HepG2 (cell line): Measurements from ENCODE around the gene ZNF20. TPM values are rescaled to one million over a fixed set of nuclear protein-coding genes. Genes with fewer than 3 reads are reported as not detected.
"Not testable (repeated sequence)": the region's sequence is repeated elsewhere in the genome, so short reads cannot be mapped to it uniquely, and the experiment has no call there.

Experiments used
- ATAC-seq: fragments of 200-7000 bp; cut with Tn5 transposase; 3 replicates; pipeline ENCODE4 v1.9.1; 2020; ENCODE audit warnings: mild to moderate bottlenecking, moderate library complexity
- BruUV-seq: library from RNA; stranded (reverse); fragments of 400-500 nt; replicated peaks from 2 replicates; lab custom pipeline; 2021; lab: Mats Ljungman, UMichigan
- CTCF ChIA-PET: fragments of 300-600 bp; formaldehyde crosslinking; extraction: SDS; loops from one replicate; lab custom pipeline; 2021; ENCODE audit warnings: low total read pairs, inconsistent platforms, low intra/inter-chr PET ratio; lab: Yijun Ruan, JAX
- POLR2A ChIA-PET: fragments of 350-600 bp; sonication (Branson Sonifier 250); formaldehyde crosslinking; loops from one replicate; lab custom pipeline; 2020; ENCODE audit warnings: antibody characterized with exemption, inconsistent platforms; lab: Yijun Ruan, JAX
- DNase-seq: peaks from one replicate; pipeline ENCODE4 v3.0.0-alpha.2; 2015; ENCODE audit warnings: low spot score
- FAIRE-seq: peaks from 3 replicates; lab custom pipeline; 2011; peaks lifted over from hg19 to GRCh38; lab: Jason Lieb, UNC
- H2AFZ ChIP-seq: one replicate; pipeline ENCODE4 v1.6.1; 2011; ENCODE audit warnings: low read length, inconsistent platforms
- H3K27ac ChIP-seq: fragments of 300-600 bp; 3 replicates; pipeline ENCODE4 v1.8.0; 2011; ENCODE audit warnings: mixed run types, mild to moderate bottlenecking, mixed read lengths, low read length, inconsistent platforms; ENCODE audit not compliant: insufficient read depth; ENCODE audit errors: extremely low read length
- H3K27me3 ChIP-seq, 2 experiments: fragments of 200-600 bp in 1 of 2; 2 replicates in 1 of 2; 3 replicates in 1 of 2; pipeline versions ENCODE4 v1.6.0 to v1.8.0; 2011; ENCODE audit warnings: low read length in 2 of 2, mild to moderate bottlenecking in 2 of 2, moderate library complexity in 2 of 2, inconsistent platforms in 1 of 2; ENCODE audit not compliant: insufficient read depth in 2 of 2, control insufficient read depth in 1 of 2
- H3K36me3 ChIP-seq, 2 experiments: fragments of 200-600 bp in 1 of 2; replicated peaks in 1 of 2; 2 replicates in 1 of 2; 3 replicates in 1 of 2; pipeline versions ENCODE4 v1.5.1 to v1.8.0; 2011; ENCODE audit warnings: low read length in 2 of 2, inconsistent platforms in 1 of 2; ENCODE audit not compliant: insufficient read depth in 2 of 2, control insufficient read depth in 1 of 2
- H3K4me1 ChIP-seq: 2 replicates; pipeline ENCODE4 v1.5.1; 2012; ENCODE audit warnings: low read length, inconsistent platforms; ENCODE audit not compliant: insufficient read depth
- H3K4me2 ChIP-seq: 2 replicates; pipeline ENCODE4 v1.6.0; 2011; ENCODE audit warnings: low read depth, low read length, inconsistent platforms
- H3K4me3 ChIP-seq, 3 experiments: fragments of 200-600 bp in 1 of 3; sonication (generic), shearing (Covaris generic) in 1 of 3; replicated peaks in 1 of 3; 2 replicates each; pipeline ENCODE4 v1.5.1; 2011 to 2016; ENCODE audit warnings: low read length in 3 of 3, inconsistent platforms in 2 of 3, low read depth in 2 of 3, mild to moderate bottlenecking in 2 of 3, control low read depth in 1 of 3, mixed read lengths in 1 of 3; ENCODE audit not compliant: insufficient read depth in 1 of 3
- H3K79me2 ChIP-seq: one replicate; pipeline ENCODE4 v1.6.1; 2011; ENCODE audit warnings: low read length, inconsistent platforms; ENCODE audit not compliant: insufficient read depth
- H3K9ac ChIP-seq: 2 replicates; pipeline ENCODE4 v1.6.0; 2011; ENCODE audit warnings: mild to moderate bottlenecking, low read depth, low read length, inconsistent platforms; ENCODE audit not compliant: insufficient read depth
- H3K9me3 ChIP-seq: 2 replicates; pipeline ENCODE4 v1.5.1; 2012; ENCODE audit warnings: mild to moderate bottlenecking, low read length
- H4K20me1 ChIP-seq: 2 replicates; pipeline ENCODE4 v1.6.0; 2011; ENCODE audit warnings: inconsistent platforms, mild to moderate bottlenecking, low read length, moderate library complexity; ENCODE audit not compliant: insufficient read depth
- ATF4 ChIP-seq, 2 experiments: fragments of 450-650 bp in 1 of 2; sonication (generic) in 1 of 2; formaldehyde crosslinking; IDR thresholded peaks; 2 replicates each; pipeline versions ENCODE4 v1.5.0 to v1.8.0; 2020 to 2022; ENCODE audit warnings: mild to moderate bottlenecking in 1 of 2, missing genetic modification reagents in 1 of 2
- WGBS: methylation state at CpG from one replicate; pipeline ENCODE4 v1.1.6; 2017; ENCODE audit warnings: low lambda C conversion rate; 5-methylcytosine and 5-hydroxymethylcytosine counted together
- in situ Hi-C: cut with HindIII; loops from 2 replicates; pipeline ENCODE4 v1.10.0; 2017; ENCODE audit warnings: low pct_unique_long_range_greater_than_20kb; ENCODE audit not compliant: extremely low pct_ligation_motif_present
- intact Hi-C: fragments of 100-400 bp; cut with micrococcal nuclease; formaldehyde crosslinking; loops from one replicate; pipeline ENCODE4 v1.10.0; 2022; ENCODE audit not compliant: unreplicated experiment
- polyA plus RNA-seq, 8 experiments: library from polyadenylated mRNA; depleted of rRNA in 3 of 8; stranded (reverse) in 7 of 8; unstranded in 1 of 8; fragments of >200 nt; fragmentation: Illumina TruSeq in 4 of 8; extraction: Trizol in 4 of 8; gene quantifications; 2 replicates each; pipeline versions ENCODE4 v1.2.1 to v1.2.3, GENCODE V29; 2011 to 2016; ENCODE audit warnings: low read depth in 4 of 8, missing spikeins in 1 of 8, mixed read lengths in 1 of 8; ENCODE audit not compliant: insufficient read depth in 1 of 8
- small RNA-seq, 3 experiments: library from RNA; depleted of rRNA; stranded (forward); fragments of <200 nt; gene quantifications; one replicate each; pipeline ENCODE3, GENCODE V24; 2012; ENCODE audit warnings: low read depth in 2 of 3, low replicate concordance in 1 of 3; ENCODE audit not compliant: insufficient read length in 3 of 3, insufficient read depth in 2 of 3
- total RNA-seq, 5 experiments: library from RNA; depleted of rRNA; stranded (reverse); fragments of >200 nt; fragmentation: Illumina TruSeq; extraction: Trizol; gene quantifications; 2 replicates each; pipeline ENCODE4 v1.2.3, GENCODE V29; 2016; ENCODE audit warnings: low read depth in 1 of 5

ZNF20 gene
- total and polyA plus RNA-seq, 2 of the 13 experiments (the other 11 are each of a cell fraction or from before 2014, with no cell fraction given): 1.6 to 8.0 TPM

GRCh38 chr19:12083336-12083735 lies 56.8 kb downstream of the ZNF20 start:
- intact Hi-C loops, H3K4me1 ChIP-seq, DNase-seq, H3K4me3 ChIP-seq, H3K79me2 ChIP-seq, in situ Hi-C loops, POLR2A ChIA-PET, H3K27ac ChIP-seq, H3K4me2 ChIP-seq, CTCF ChIA-PET, H4K20me1 ChIP-seq, BruUV-seq, H3K9ac ChIP-seq, H3K9me3 ChIP-seq, FAIRE-seq, H2AFZ ChIP-seq, ATAC-seq, H3K36me3 ChIP-seq, H3K27me3 ChIP-seq: not testable (repeated sequence)
- TF ChIP-seq ATF4 (CRISPR knock-in tag; IDR thresholded peaks at IDR 0.05): peak in 1 of 2 experiments; percentile 65; a peak in 2 of 4 replicates
- WGBS: 26% methylated on average over 6 of the region's 6 CpGs

Small RNA genes lying within 50 kb of the gene (small RNA-seq; reads per million reads assigned to genes)
- gene RF00019 (0 reads per million in 3 experiments), gene RNA5SP467 (0 reads per million in 3 experiments)

Other genes starting within 250 kb of the ZNF20 start
- 12.8 and 16.5 TPM in 2 replicates for gene ZNF700, start 215.2 kb downstream of the ZNF20 start, total RNA-seq (2016; rRNA removed; fragmentation: Illumina TruSeq; extraction: Trizol)
- 4.5 and 6.0 TPM in 2 replicates for gene ZNF700, start 215.2 kb downstream of the ZNF20 start, polyA plus RNA-seq (2011; rRNA removed)
- 0.42 and 0.49 TPM in 2 replicates for gene ZNF763, start 175.3 kb downstream of the ZNF20 start, total RNA-seq (2016; rRNA removed; fragmentation: Illumina TruSeq; extraction: Trizol)
- gene ZNF763, start 175.3 kb downstream of the ZNF20 start, polyA plus RNA-seq (2011; rRNA removed): 0.08 and 0.16 TPM in 2 replicates
- gene ZNF433, start 104.7 kb downstream of the ZNF20 start, total RNA-seq (2016; rRNA removed; fragmentation: Illumina TruSeq; extraction: Trizol): 4.9 and 5.8 TPM in 2 replicates
- gene ZNF433, start 104.7 kb downstream of the ZNF20 start, polyA plus RNA-seq (2011; rRNA removed): 1.4 and 1.8 TPM in 2 replicates
- 5.2 and 6.4 TPM in 2 replicates for gene ZNF878, start 87.4 kb downstream of the ZNF20 start, total RNA-seq (2016; rRNA removed; fragmentation: Illumina TruSeq; extraction: Trizol)
- gene ZNF878, start 87.4 kb downstream of the ZNF20 start, polyA plus RNA-seq (2011; rRNA removed): 0.46 and 0.52 TPM in 2 replicates
- gene ZNF844, start 75.6 kb downstream of the ZNF20 start, total RNA-seq (2016; rRNA removed; fragmentation: Illumina TruSeq; extraction: Trizol): 3.2 and 6.0 TPM in 2 replicates
- 0.90 and 1.0 TPM in 2 replicates for gene ZNF844, start 75.6 kb downstream of the ZNF20 start, polyA plus RNA-seq (2011; rRNA removed)
- 12.2 and 17.7 TPM in 2 replicates for gene ZNF625, start 16.4 kb upstream of the ZNF20 start, total RNA-seq (2016; rRNA removed; fragmentation: Illumina TruSeq; extraction: Trizol)
- 1.7 and 1.8 TPM in 2 replicates for gene ZNF625, start 16.4 kb upstream of the ZNF20 start, polyA plus RNA-seq (2011; rRNA removed)
- gene ZNF136, start 22.7 kb upstream of the ZNF20 start, total RNA-seq (2016; rRNA removed; fragmentation: Illumina TruSeq; extraction: Trizol): 10.2 and 16.6 TPM in 2 replicates
- gene ZNF136, start 22.7 kb upstream of the ZNF20 start, polyA plus RNA-seq (2011; rRNA removed): 1.8 and 2.5 TPM in 2 replicates
- 15.7 and 16.6 TPM in 2 replicates for gene ZNF44, start 154.5 kb upstream of the ZNF20 start, total RNA-seq (2016; rRNA removed; fragmentation: Illumina TruSeq; extraction: Trizol)
- gene ZNF44, start 154.5 kb upstream of the ZNF20 start, polyA plus RNA-seq (2011; rRNA removed): 6.6 and 6.9 TPM in 2 replicates
- gene ZNF563, start 193.3 kb upstream of the ZNF20 start, total RNA-seq (2016; rRNA removed; fragmentation: Illumina TruSeq; extraction: Trizol): 19.5 and 26.3 TPM in 2 replicates
- gene ZNF563, start 193.3 kb upstream of the ZNF20 start, polyA plus RNA-seq (2011; rRNA removed): 7.1 and 7.5 TPM in 2 replicates
- 6.0 and 8.6 TPM in 2 replicates for gene ZNF442, start 225.3 kb upstream of the ZNF20 start, total RNA-seq (2016; rRNA removed; fragmentation: Illumina TruSeq; extraction: Trizol)
- 0.57 and 1.0 TPM in 2 replicates for gene ZNF442, start 225.3 kb upstream of the ZNF20 start, polyA plus RNA-seq (2011; rRNA removed)